Stimulated activated naive B cell treated with anti-CD40 and anti-IgM and Interleukin-4, amounts not matched to agents 10 μg/mL and 1 μg/mL and 100 μg/mL, for 72 hours (primary cell): ENCODE measurements around the gene COPS2.

Experiments used
- ATAC-seq, 2 donors: fragments of 150-1000 bp; cut with Tn5 transposase; replicated peaks; 2 replicates each; pipeline ENCODE4 v1.10.0; 2021; ENCODE audit warnings: moderate library complexity in 1 of 2
- DNase-seq: peaks from one replicate; pipeline ENCODE4 v3.0.0; 2021
- H3K27ac Mint-ChIP-seq: one replicate; pipeline ENCODE4 v1.8.0; 2022; ENCODE audit warnings: mild to moderate bottlenecking, mixed read lengths
- H3K27me3 Mint-ChIP-seq, 2 donors: one replicate each; pipeline ENCODE4 v1.8.0; 2022; ENCODE audit warnings: mixed read lengths in 2 of 2
- H3K36me3 Mint-ChIP-seq, 2 donors: one replicate each; pipeline ENCODE4 v1.8.0; 2022; ENCODE audit warnings: mixed read lengths in 2 of 2, mild to moderate bottlenecking in 1 of 2
- H3K4me1 Mint-ChIP-seq, 2 donors: one replicate each; pipeline ENCODE4 v1.8.0; 2022; ENCODE audit warnings: mixed read lengths in 2 of 2, mild to moderate bottlenecking in 1 of 2
- H3K4me3 Mint-ChIP-seq, 2 donors: one replicate each; pipeline ENCODE4 v1.8.0; 2022; ENCODE audit warnings: mild to moderate bottlenecking in 2 of 2, mixed read lengths in 2 of 2, moderate library complexity in 1 of 2
- H3K9me3 Mint-ChIP-seq, 2 donors: one replicate each; pipeline ENCODE4 v1.8.0; 2022; ENCODE audit warnings: mixed read lengths in 2 of 2, mild to moderate bottlenecking in 1 of 2

The COPS2 gene

DNA sequence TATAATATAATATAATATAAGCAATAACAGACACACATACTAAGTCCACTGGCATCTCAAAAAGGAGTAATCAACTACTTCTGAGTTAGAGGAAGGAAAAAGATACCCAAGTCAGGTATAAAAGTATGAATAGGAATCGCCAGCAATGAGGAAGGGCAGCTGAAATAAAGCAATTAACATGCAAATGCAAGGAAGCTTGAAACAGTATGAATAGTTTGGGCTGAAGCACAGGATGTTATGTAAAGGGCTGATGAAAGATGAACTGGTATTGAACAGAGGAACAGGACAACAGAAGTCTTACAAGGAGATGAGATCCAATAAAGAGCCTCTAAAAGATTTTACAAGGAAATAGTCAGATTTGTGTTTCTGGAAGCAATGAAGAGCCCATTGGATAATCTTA lies 7.1 kb downstream of the COPS2 start:
- Mint-ChIP-seq H3K27ac (no peak overlapping the region), H3K4me1 (peaks cover 21 to 50% of the 10 kb centered on the region in 2 donors), H3K36me3 (peaks cover 14 to 16% of the 10 kb centered on the region in 2 donors), H3K9me3 (no peaks in the 10 kb centered on the region), H3K27me3 (no peaks in the 10 kb centered on the region), H3K4me3 (peak overlapping the region in 1 of 2 donors; percentile 33)
- ATAC-seq (no peak), DNase-seq (no peak)

DNA sequence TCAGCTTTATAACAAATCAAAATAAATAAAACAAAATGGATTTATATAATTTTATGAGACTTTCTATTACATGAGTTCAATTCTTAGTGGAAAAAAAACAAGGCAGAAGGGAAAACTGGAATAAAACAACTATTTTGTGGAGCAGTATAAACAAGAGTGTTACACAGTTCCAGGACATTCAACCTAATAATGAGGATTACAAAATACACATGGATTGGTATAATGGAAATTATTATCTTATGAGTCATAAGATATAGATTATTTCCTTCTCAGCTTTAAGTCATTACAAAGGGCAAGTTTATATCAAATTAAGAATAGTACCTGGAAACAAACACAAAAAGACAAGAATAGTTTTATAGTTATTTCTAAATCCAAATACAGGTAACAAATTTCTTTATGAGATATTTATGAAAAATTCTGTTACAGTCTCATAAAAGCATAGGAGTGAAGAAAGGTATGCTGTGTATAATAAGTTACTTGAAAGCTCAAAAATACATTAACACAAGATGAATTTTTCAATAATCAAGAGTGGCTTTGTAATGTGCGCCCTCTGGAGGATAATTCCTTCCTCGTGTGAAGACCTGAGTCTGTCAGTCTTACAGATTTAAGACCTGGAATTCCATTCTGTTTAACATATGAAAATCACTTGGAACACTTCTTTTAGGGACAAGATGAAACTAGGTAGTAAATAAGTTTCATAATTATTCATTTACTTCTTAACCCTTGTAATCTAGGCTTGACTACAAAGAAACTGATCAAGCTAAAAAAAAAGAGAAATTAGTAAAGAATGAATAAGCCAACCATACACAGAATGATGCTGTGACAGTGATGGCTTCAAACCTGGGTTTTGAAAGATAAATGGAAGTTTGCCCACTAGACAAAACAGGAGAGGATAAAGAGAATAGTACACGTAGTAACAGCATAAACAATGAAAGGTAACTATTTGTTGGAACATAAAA lies 9.5 kb downstream of the COPS2 start:
- ATAC-seq (peak in 1 of 2 donors; percentile 18), DNase-seq (no peak)
- H3K27ac Mint-ChIP-seq: no peak overlapping the region
- H3K9me3 Mint-ChIP-seq: no peaks in the 10 kb centered on the region
- H3K4me1 Mint-ChIP-seq: peaks cover 18 to 37% of the 10 kb centered on the region in 2 donors
- peaks cover 32 to 36% of the 10 kb centered on the region in 2 donors for H3K36me3 Mint-ChIP-seq
- no peak overlapping the region for H3K4me3 Mint-ChIP-seq
- H3K27me3 Mint-ChIP-seq: no peaks in the 10 kb centered on the region

DNA sequence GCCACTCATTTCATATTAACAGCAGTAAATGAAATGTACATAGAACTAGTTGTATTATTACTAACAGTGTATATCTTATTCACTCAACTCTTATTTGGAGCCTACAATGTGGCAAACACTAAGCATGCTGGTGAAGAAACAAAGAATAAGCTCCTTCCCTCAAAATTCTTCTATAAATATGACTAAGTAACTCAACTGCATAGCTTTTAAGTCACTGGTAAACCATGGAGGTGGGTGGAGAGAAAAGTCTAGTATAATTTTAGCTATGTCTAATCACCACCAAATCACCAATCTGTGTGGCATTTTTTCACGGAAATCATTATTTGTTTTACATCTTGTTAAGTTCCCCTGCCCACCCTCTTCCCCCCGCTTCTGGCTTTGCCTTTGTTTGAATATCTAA lies 17.5 kb downstream of the COPS2 start:
- no peak overlapping the region for H3K4me3 Mint-ChIP-seq
- no peaks in the 10 kb centered on the region for H3K27me3 Mint-ChIP-seq
- no peaks in the 10 kb centered on the region for H3K9me3 Mint-ChIP-seq
- DNase-seq (no peak), ATAC-seq (no peak)
- peaks cover 2 to 5% of the 10 kb centered on the region in 2 donors for H3K4me1 Mint-ChIP-seq
- no peak overlapping the region for H3K27ac Mint-ChIP-seq
- peaks cover 27 to 41% of the 10 kb centered on the region in 2 donors for H3K36me3 Mint-ChIP-seq

DNA sequence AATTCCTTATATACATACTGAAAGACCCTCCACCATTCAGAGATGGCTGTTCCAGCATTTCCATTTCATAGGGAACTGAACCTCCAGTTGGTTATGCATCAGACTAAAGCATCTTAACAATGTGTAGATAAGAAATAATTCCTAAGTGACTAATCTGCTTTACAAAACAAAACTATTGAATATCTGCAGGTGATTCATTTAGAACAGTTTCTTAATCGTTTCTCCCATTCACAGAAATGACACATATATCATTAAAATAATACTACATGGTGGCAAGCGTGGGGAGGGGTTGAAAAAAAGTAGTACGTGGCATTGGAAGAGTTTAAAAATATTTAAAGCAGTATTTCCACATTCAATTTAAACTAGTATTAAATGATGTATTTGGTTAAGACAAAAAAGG lies 19.5 kb downstream of the COPS2 start:
- Mint-ChIP-seq H3K27me3 (no peaks in the 10 kb centered on the region), H3K4me1 (peaks cover 2 to 5% of the 10 kb centered on the region in 2 donors), H3K9me3 (no peaks in the 10 kb centered on the region), H3K4me3 (no peak overlapping the region), H3K27ac (peak overlapping the region; percentile 31), H3K36me3 (peaks cover 18 to 23% of the 10 kb centered on the region in 2 donors)
- ATAC-seq: no peak
- DNase-seq: no peak

DNA sequence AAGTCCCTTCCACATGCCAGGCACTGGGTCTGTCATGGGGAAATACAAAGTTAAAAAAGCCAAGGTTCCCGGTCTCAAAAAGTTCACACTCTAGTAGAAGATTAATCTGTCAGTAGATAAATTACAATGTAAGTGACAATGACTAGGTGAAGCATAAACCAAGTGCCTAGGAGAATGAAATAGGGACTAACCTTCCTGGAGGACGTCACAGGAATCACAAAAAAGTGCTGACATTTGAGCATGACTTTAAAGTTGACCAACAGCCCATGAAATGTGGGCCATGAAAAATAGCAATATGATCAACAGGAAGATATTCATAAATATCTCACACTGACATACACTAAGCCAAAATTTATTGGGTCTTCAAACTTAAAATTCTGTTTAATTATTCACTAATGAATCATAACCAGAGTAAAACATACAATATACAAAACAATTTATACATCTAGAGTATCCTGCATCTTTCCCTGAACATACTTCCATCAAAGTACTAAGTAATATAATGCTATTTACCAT lies 20.0 kb downstream of the COPS2 start:
- Mint-ChIP-seq H3K4me3 (no peak overlapping the region), H3K4me1 (peaks cover 2 to 5% of the 10 kb centered on the region in 2 donors), H3K36me3 (peaks cover 18 to 19% of the 10 kb centered on the region in 2 donors), H3K27me3 (no peaks in the 10 kb centered on the region), H3K27ac (peak overlapping the region; percentile 31), H3K9me3 (no peaks in the 10 kb centered on the region)
- DNase-seq (no peak), ATAC-seq (no peak)

DNA sequence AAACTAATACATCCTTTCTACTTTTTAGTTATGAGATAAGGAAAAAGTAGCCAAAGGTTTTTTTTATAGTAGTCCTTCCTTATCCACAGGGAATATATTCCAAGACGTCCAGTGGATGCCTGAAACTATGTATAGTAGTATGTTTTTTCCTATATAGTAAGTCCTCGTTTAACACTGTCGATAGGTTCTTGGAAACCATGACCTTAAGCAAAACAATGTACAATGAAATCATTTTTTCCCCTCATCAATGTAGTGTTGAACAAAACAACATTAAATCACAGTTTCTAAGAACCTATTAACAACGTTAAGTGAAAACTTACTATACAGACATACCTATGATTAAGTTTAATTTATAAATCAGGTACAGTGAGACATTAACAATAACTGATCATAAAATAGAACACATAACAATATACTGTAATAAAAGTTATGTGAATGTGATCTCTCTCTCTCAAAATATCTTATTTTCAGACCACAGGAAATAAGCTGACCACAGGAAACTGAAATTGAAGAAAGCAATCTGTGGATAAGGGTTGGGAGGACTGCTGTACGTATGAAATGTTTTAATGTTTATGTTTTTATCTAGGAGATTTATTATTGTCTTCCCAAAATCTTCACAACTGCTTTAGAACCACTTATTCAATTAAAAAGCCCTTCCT lies 20.6 kb downstream of the COPS2 start:
- no peak overlapping the region for H3K4me3 Mint-ChIP-seq
- no peaks in the 10 kb centered on the region for H3K27me3 Mint-ChIP-seq
- H3K27ac Mint-ChIP-seq: no peak overlapping the region
- H3K9me3 Mint-ChIP-seq: no peaks in the 10 kb centered on the region
- DNase-seq (no peak), ATAC-seq (no peak)
- peaks cover 2 to 5% of the 10 kb centered on the region in 2 donors for H3K4me1 Mint-ChIP-seq
- peaks cover 19% of the 10 kb centered on the region in 2 donors for H3K36me3 Mint-ChIP-seq

DNA sequence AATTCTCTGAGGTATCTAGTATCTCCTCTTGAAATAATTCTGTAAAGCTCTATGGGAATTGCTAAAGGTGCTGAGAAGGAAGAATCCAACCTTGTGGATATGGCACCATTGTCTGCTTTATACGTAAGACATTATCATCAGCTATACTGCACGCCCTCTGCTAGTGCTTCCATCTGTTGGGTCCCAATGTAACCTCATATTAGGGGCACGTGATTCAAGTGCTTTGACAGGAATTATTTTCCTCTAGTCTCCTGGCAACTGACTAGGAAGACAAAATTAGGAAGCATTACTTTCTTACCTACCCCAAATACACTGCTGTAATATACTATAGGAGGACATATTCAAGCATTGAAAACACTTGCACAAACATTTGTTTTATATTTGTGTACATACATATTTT lies 24.0 kb downstream of the COPS2 start:
- peaks cover 20 to 21% of the 10 kb centered on the region in 2 donors for H3K36me3 Mint-ChIP-seq
- H3K4me1 Mint-ChIP-seq: peaks cover 2 to 5% of the 10 kb centered on the region in 2 donors
- H3K9me3 Mint-ChIP-seq: no peaks in the 10 kb centered on the region
- ATAC-seq (no peak), DNase-seq (no peak)
- no peaks in the 10 kb centered on the region for H3K27me3 Mint-ChIP-seq
- no peak overlapping the region for H3K4me3 Mint-ChIP-seq
- H3K27ac Mint-ChIP-seq: no peak overlapping the region

DNA sequence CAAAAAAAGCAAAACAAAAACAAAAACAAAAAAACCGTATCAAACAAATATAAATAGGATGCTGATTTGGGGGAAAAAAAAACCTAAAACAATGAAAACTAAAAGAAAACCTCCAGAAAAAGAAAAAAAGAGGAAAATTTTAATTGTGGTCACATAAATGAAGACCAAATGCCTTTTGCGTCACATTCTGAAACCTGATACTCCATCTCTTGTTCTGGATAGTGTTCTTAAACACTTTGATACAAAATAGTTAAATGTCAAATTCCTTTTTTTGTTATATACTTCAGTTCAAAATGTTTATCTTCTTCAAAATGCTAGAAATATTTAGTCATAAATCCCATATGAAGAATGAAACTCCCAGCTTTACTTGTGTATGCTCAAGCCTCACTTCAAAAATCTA lies 31.0 kb downstream of the COPS2 start:
- no peak for DNase-seq
- no peaks in the 10 kb centered on the region for H3K27me3 Mint-ChIP-seq
- H3K9me3 Mint-ChIP-seq: no peaks in the 10 kb centered on the region
- H3K27ac Mint-ChIP-seq: no peak overlapping the region
- peaks cover 6 to 13% of the 10 kb centered on the region in 2 donors for H3K36me3 Mint-ChIP-seq
- no peak for ATAC-seq
- no peaks in the 10 kb centered on the region for H3K4me1 Mint-ChIP-seq
- H3K4me3 Mint-ChIP-seq: no peak overlapping the region

DNA sequence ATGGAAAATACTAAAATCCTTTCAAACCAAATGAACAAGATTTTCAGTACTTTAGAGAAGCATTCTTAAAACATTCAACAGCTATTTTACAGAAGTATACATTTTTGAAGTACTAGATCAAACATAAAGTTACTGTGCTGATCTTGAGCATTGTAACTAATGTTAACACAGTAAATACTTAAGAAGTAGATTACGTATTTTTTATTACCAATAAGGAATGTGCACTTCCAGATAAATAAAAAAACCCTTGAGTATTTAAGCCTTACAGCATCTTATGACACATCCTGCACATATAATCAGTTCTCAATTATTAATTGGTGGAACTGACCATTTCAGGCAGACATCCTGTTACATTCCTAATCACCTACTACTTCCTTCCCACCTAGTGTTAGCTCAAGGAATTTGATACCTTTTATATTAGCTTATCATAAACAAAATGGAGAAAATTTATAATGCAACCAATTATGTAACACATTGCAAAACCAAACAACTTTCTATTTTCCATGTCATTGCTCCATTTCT lies 32.8 kb downstream of the COPS2 start:
- no peak for DNase-seq
- peaks cover 11 to 13% of the 10 kb centered on the region in 2 donors for H3K36me3 Mint-ChIP-seq
- no peaks in the 10 kb centered on the region for H3K9me3 Mint-ChIP-seq
- no peaks in the 10 kb centered on the region for H3K27me3 Mint-ChIP-seq
- no peak for ATAC-seq
- H3K4me1 Mint-ChIP-seq: no peaks in the 10 kb centered on the region
- H3K27ac Mint-ChIP-seq: no peak overlapping the region
- H3K4me3 Mint-ChIP-seq: no peak overlapping the region

DNA sequence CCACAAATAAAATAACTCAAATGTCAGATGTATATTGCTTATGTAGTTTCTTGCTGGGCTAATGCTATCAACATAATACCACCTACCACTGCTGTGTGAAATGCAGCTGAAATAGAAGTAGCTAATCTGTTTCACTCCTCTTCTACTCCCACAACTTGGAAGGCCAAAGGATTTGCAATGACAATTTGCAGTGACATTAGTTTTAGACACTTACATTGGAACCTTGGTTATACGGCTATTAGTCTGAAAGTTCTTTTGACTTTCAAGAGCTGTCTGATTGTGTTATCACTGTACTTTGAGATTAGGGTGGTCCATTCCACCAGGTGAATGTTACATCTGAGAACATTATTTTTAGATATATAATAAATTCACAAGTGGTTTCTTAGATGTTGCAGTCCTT lies 33.5 kb downstream of the COPS2 start:
- no peak for DNase-seq
- Mint-ChIP-seq H3K4me1 (no peaks in the 10 kb centered on the region), H3K27me3 (no peaks in the 10 kb centered on the region), H3K9me3 (no peaks in the 10 kb centered on the region), H3K27ac (no peak overlapping the region), H3K4me3 (no peak overlapping the region), H3K36me3 (peaks cover 12 to 14% of the 10 kb centered on the region in 2 donors)
- no peak for ATAC-seq

DNA sequence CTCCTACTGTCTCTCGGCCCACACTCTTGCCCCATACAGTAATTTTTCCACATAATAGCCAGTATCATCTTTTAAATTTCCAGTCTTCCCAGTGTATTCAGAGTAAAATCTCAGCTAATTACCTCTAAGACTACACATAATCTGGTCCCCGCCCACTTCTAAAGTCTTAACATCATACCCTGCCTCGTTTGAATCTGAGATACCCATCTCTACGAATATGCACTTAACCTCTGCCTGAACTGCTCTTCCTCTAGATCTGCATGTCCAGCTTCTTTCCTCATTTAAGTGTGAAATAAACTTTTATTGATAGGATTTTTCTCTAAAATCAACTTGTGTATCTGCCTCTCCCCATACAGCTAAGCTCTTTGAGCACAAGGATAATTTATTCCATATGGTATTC lies 34.6 kb downstream of the COPS2 start:
- H3K4me1 Mint-ChIP-seq: no peaks in the 10 kb centered on the region
- H3K36me3 Mint-ChIP-seq: peaks cover 19 to 22% of the 10 kb centered on the region in 2 donors
- no peak for ATAC-seq
- no peaks in the 10 kb centered on the region for H3K27me3 Mint-ChIP-seq
- peak overlapping the region; percentile 5 for H3K27ac Mint-ChIP-seq
- H3K4me3 Mint-ChIP-seq: no peak overlapping the region
- H3K9me3 Mint-ChIP-seq: no peaks in the 10 kb centered on the region
- no peak for DNase-seq

DNA sequence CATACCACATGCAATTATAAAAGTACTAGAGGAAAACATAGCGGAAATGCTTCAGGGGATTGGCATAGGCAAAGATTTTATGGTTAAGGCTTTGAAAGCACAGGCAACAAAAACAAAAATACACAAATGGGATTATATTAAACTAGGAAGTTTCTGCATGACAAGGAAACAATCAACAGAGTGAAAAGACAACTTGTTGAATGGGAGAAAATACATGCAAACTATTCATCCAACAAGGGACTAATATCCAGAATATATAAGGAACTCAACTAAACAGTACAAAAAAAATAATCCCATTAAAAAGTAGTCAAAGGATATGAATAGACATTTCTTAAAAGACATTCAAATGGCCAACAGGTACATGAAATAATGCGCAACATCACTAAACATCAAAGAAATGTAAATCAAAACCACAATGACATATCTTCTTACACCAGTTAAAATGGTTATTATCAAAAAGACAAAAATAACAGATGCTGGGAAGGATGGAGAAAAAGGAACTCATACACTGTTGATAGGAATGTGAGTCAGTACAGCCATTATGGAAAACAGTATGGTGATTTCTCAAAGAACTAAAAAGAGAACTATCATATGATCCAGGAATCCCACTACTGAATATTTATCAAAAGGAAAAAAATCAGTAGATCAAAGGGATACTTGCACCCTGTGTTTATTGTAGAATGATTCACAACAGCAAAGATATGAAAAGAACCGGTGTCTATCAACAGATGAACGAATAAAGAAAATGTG lies 39.1 kb downstream of the COPS2 start:
- H3K4me1 Mint-ChIP-seq: no peaks in the 10 kb centered on the region
- H3K9me3 Mint-ChIP-seq: peaks cover 14 to 15% of the 10 kb centered on the region in 2 donors
- H3K36me3 Mint-ChIP-seq: peaks cover 54 to 59% of the 10 kb centered on the region in 2 donors
- ATAC-seq (no peak), DNase-seq (no peak)
- H3K27me3 Mint-ChIP-seq: no peaks in the 10 kb centered on the region
- no peak overlapping the region for H3K4me3 Mint-ChIP-seq
- no peak overlapping the region for H3K27ac Mint-ChIP-seq

DNA sequence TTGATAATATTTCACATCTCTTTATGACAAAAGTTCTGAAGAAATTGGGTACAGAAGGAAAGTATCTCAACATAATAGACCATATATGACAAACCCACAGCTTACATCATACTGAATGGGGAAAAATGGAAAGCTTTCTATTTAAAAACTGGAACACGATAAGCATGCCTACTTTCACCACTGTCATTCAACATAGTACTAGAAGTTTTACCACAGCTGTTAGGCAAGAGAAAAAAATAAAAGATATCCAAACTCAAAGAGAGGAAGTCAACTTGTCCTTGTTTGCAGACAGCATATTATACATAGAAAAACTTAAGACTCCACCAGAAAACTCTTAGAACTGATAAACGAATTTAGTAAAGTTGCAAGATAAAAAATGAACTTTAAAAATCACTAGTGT lies 40.3 kb downstream of the COPS2 start:
- no peak overlapping the region for H3K4me3 Mint-ChIP-seq
- peaks cover 62 to 63% of the 10 kb centered on the region in 2 donors for H3K36me3 Mint-ChIP-seq
- H3K27ac Mint-ChIP-seq: no peak overlapping the region

More for the DNA sequence above, 40.3 kb downstream of the COPS2 start:
- Mint-ChIP-seq H3K9me3 (peaks cover 15 to 17% of the 10 kb centered on the region in 2 donors), H3K27me3 (no peaks in the 10 kb centered on the region), H3K4me1 (no peaks in the 10 kb centered on the region)
- ATAC-seq: no peak
- DNase-seq: no peak
